Pancreas (tissue), 10 donors: ENCODE measurements around the gene MPC1. TPM values are rescaled to one million over a fixed set of nuclear protein-coding genes. Genes with fewer than 3 reads are reported as not detected.

Experiments
- ATAC-seq, 4 donors: fragments of 200-7000 bp; cut with Tn5 transposase; one replicate each; pipeline versions ENCODE4 v1.8.0 to v1.9.1; 2020; ENCODE audit warnings: mild to moderate bottlenecking in 4 of 4, moderate library complexity in 4 of 4
- DNase-seq, 6 donors: peaks; one replicate each; pipeline ENCODE4 v3.0.0-alpha.2; 2020
- FAIRE-seq: peaks from 2 replicates; lab custom pipeline; 2012; peaks lifted over from hg19 to GRCh38; lab: Jason Lieb, UNC
- H3K27ac ChIP-seq, 4 donors: fragments of 200-600 bp; sonication (generic); 1 replicate in 3 of 4; 2 replicates in 1 of 4; pipeline versions ENCODE4 v1.5.0 to v1.8.0; 2020
- H3K27me3 ChIP-seq, 4 donors: fragments of 200-600 bp; one replicate each; pipeline ENCODE4 v1.8.0; 2021
- H3K36me3 ChIP-seq, 3 donors: fragments of 200-600 bp; sonication (generic) in 1 of 3; one replicate each; pipeline versions ENCODE4 v1.5.0 to v1.8.0; 2020 to 2021
- H3K4me1 ChIP-seq, 3 donors: fragments of 200-600 bp; one replicate each; pipeline ENCODE4 v1.8.0; 2021
- H3K4me3 ChIP-seq, 4 donors: fragments of 200-600 bp; sonication (generic) in 2 of 4; one replicate each; pipeline versions ENCODE4 v1.5.0 to v1.8.0; 2020 to 2021
- H3K9me3 ChIP-seq, 4 donors: fragments of 200-600 bp; one replicate each; pipeline ENCODE4 v1.8.0; 2021
- CTCF ChIP-seq, 4 donors: fragments of 200-600 bp; sonication (generic) in 3 of 4; IDR thresholded peaks; one replicate each; pipeline versions ENCODE4 v1.5.0 to v1.8.0; 2021; ENCODE audit warnings: antibody characterized with exemption in 4 of 4
- WGBS, 2 donors: extraction: QIAGEN DNeasy Blood & Tissue Kit; methylation state at CpG; one replicate each; pipeline ENCODE4 v1.1.7; 2013; 5-methylcytosine and 5-hydroxymethylcytosine counted together
- intact Hi-C, 3 donors: fragments of 100-400 bp; cut with DNase I; formaldehyde crosslinking; loops; one replicate each; pipeline versions ENCODE4 v1.11.1 to v1.14.2; 2022
- polyA plus RNA-seq, 2 donors: library from polyadenylated mRNA; stranded (reverse); fragments of 200-250 nt; gene quantifications; one replicate each; pipeline ENCODE4 v1.2.3, GENCODE V29; 2013
- total RNA-seq, 6 donors: library from RNA; stranded (reverse); fragmentation: NEBNext Ultra II Directional in 4 of 6; extraction: Animal tissue kit (Norgen Biotek cat#: 25700) in 4 of 6; gene quantifications; one replicate each; pipeline versions ENCODE4 v1.2.1 to v1.2.4, GENCODE V29; 2021 to 2023
- donor health status: healthy with polysubstance abuse.
- donor health status: DM: no; HTN: no; CAD: no; lungs with moderate emphysema.
- donor health status: DM: no; HTN: no; CAD: no.
- donor health status: control.
- donor health status: control.
- donor health status: Bipolar disorder and iron deficiency.
- donor health status: DM: yes; HTN: yes; CAD: no.
- donor health status: DM: no; HTN: no; CAD: no.
- donor health status: DM: no; HTN: no; CAD: no.
- donor health status: DM: yes; HTN: yes; CAD: no.

The MPC1 gene
- total and polyA plus RNA-seq, 8 donors: 17.0 to 56.3 (median 26.8) TPM

GRCh38 chr6:166334878-166335277, 47.9 kb downstream of the MPC1 start:
- H3K4me3 ChIP-seq: no peak overlapping the region
- H3K4me1 ChIP-seq: peaks cover 7 to 13% (median 7%) of the 10 kb centered on the region in 3 donors
- FAIRE-seq: no peak
- no peaks in the 10 kb centered on the region for H3K9me3 ChIP-seq
- intact Hi-C loops: no loop called here
- DNase-seq: no peak
- no peaks in the 10 kb centered on the region for H3K27me3 ChIP-seq
- no peaks in the 10 kb centered on the region for H3K36me3 ChIP-seq
- no peak for TF ChIP-seq CTCF (IDR thresholded peaks at IDR 0.05)
- no peak overlapping the region for H3K27ac ChIP-seq
- WGBS, 2 donors: 94 to 96% methylated on average over 8 of the region's 8 CpGs
- no peak for ATAC-seq

DNA sequence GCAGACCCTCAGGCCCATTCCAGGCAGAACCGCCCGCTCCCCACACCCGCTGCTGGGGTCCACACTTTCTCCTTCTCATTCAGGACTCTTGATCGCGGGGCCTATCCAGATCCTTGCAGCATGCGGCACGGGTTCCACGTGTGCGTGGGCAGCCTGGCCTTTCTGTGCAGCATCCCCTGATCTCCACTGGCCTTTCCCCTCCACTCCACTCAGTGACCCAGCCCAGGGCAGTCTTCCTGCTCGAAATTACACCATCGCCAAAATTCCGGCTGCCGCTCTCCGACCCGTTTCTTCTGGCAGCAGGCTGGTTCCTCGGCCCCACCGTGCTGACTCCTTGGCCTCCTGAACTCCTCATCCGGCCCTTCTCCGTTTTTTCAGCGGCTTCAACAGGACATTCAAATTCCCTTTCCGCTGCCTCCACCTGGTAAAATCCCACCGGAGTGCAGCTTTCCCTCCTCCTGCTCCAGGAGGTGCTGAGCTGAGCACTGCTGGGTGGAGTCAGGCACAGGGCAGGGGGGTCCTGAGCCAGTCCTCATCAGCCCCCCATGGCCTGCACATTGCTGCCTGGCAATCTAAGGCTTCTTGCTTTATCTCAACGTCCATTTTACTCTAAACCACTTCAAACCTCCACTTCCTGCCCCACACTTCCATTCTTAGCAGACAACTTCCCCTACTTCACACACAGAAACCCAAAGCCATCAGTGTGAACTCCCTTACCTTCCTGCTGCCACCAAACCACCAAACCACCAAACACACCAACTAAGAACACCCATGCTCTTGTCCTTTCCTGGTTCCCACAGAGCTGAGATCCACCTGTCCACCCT, 49.4 kb downstream of the MPC1 start:
- H3K27ac ChIP-seq: no peak overlapping the region
- no peaks in the 10 kb centered on the region for H3K27me3 ChIP-seq
- FAIRE-seq: no peak
- H3K36me3 ChIP-seq: peaks cover 0 to 6% (median 0%) of the 10 kb centered on the region in 3 donors
- no peak for TF ChIP-seq CTCF (IDR thresholded peaks at IDR 0.05)
- ATAC-seq: no peak
- intact Hi-C loops: no loop called here
- DNase-seq: no peak
- 86 to 89% methylated on average over 23 of the region's 23 CpGs for WGBS, 2 donors
- H3K9me3 ChIP-seq: no peaks in the 10 kb centered on the region
- no peak overlapping the region for H3K4me3 ChIP-seq
- H3K4me1 ChIP-seq: peaks cover 4 to 10% (median 7%) of the 10 kb centered on the region in 3 donors

GRCh38 chr6:166331503-166332415, 51.0 kb downstream of the MPC1 start:
- DNase-seq (no peak), ATAC-seq (no peak), FAIRE-seq (no peak)
- H3K9me3 ChIP-seq: no peaks in the 10 kb centered on the region
- no peak overlapping the region for H3K4me3 ChIP-seq
- intact Hi-C loops: no loop called here
- no peak for TF ChIP-seq CTCF (IDR thresholded peaks at IDR 0.05)
- no peaks in the 10 kb centered on the region for H3K27me3 ChIP-seq
- peaks cover 4 to 10% (median 7%) of the 10 kb centered on the region in 3 donors for H3K4me1 ChIP-seq
- peaks cover 0 to 16% (median 0%) of the 10 kb centered on the region in 3 donors for H3K36me3 ChIP-seq
- 66 to 71% methylated on average over 13 of the region's 13 CpGs for WGBS, 2 donors
- H3K27ac ChIP-seq: no peak overlapping the region

DNA sequence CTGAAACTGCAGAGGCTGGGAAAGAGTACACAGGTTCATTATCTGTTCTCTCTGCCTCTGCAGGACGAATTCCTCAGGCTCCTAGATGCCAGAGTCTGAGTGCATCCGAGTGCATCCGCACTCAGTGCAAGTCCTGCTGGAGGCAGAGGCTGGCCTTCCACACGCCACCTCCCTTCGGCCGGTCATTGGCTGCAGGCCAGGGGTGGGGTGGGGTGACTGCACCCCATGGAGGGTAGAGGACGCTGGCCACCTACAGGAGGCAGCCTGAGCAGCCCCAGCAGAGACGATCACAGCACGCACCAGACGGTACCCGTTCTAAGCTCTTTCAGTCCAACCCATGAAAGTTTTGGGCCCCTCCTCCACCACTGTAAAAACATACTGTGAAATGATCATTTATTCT, 52.1 kb downstream of the MPC1 start:
- FAIRE-seq (no peak), ATAC-seq (peak in 3 of 4 donors; percentile 32 to 72 (median 61)), DNase-seq (peak in 1 of 6 donors; percentile 65)
- H3K36me3 ChIP-seq: peaks cover 0 to 25% (median 0%) of the 10 kb centered on the region in 3 donors
- no peak overlapping the region for H3K4me3 ChIP-seq
- H3K4me1 ChIP-seq: peaks cover 4 to 10% (median 7%) of the 10 kb centered on the region in 3 donors
- no peaks in the 10 kb centered on the region for H3K27me3 ChIP-seq
- WGBS, 2 donors: 35 to 37% methylated on average over 11 of the region's 11 CpGs
- TF ChIP-seq CTCF (IDR thresholded peaks at IDR 0.05): no peak
- H3K9me3 ChIP-seq: no peaks in the 10 kb centered on the region
- intact Hi-C loops: no loop called here
- no peak overlapping the region for H3K27ac ChIP-seq
